Endothelial cell of hepatic sinusoid (primary cell): Measurements from ENCODE around the gene TUBA1B.

Experiments used
- in situ Hi-C: cut with HindIII; loops from 2 replicates; pipeline ENCODE4 v1.10.0; 2017; ENCODE audit warnings: low sequenced_read_pairs

TUBA1B gene

GRCh38 chr12:49127971-49128370 is 3.2 kb downstream of the TUBA1B start:
- in situ Hi-C loops = loop anchor here (5.0 to 10.0 kb wide), 2 partner anchors 63 to 109 kb away; partner anchors contain the start of genes KMT2D and RHEBL1

GRCh38 chr12:49126852-49127763 is 4.1 kb downstream of the TUBA1B start:
- in situ Hi-C loops = loop anchor here (5.0 to 10.0 kb wide), 2 partner anchors 62 to 110 kb away; partner anchors contain the start of genes KMT2D and RHEBL1

- in situ Hi-C loops = loop anchor here (10.0 kb wide), 1 partner anchor 56 kb away; the partner anchor contains the start of genes KMT2D and RHEBL1
Measured at GRCh38 chr12:49121047-49121696, 10.0 kb downstream of the TUBA1B start.

GRCh38 chr12:49111206-49111605 is 20.0 kb downstream of the TUBA1B start:
- in situ Hi-C loops = no loop called here

- in situ Hi-C loops = no loop called here
Measured at GRCh38 chr12:49110464-49111155, 20.6 kb downstream of the TUBA1B start, which contains the start of gene LMBR1L. LMBR1L (minus strand) TSS chr12:49110847; CDS start chr12:49110555, 292 bp downstream.

GRCh38 chr12:49109641-49110463 is 21.3 kb downstream of the TUBA1B start:
- in situ Hi-C loops = no loop called here

- in situ Hi-C loops = no loop called here
Measured at GRCh38 chr12:49108958-49109404, 22.2 kb downstream of the TUBA1B start.

GRCh38 chr12:49105504-49106084 is 25.6 kb downstream of the TUBA1B start:
- in situ Hi-C loops = no loop called here

- in situ Hi-C loops = no loop called here
Measured at GRCh38 chr12:49104822-49105221, 26.4 kb downstream of the TUBA1B start.

- in situ Hi-C loops = no loop called here
Measured at GRCh38 chr12:49100380-49100779, 30.8 kb downstream of the TUBA1B start.

- in situ Hi-C loops = no loop called here
Measured at GRCh38 chr12:49098703-49099102, 32.5 kb downstream of the TUBA1B start.

- in situ Hi-C loops = no loop called here
Measured at GRCh38 chr12:49098035-49098451, 33.2 kb downstream of the TUBA1B start.

- in situ Hi-C loops = no loop called here
Measured at GRCh38 chr12:49097381-49097780, 33.8 kb downstream of the TUBA1B start.

GRCh38 chr12:49094975-49095365 is 36.2 kb downstream of the TUBA1B start:
- in situ Hi-C loops = no loop called here

- in situ Hi-C loops = no loop called here
Measured at GRCh38 chr12:49094160-49094974, 36.8 kb downstream of the TUBA1B start, which contains the start of gene DHH. DHH (minus strand) TSS chr12:49094801; CDS start chr12:49094512, 289 bp downstream.

- in situ Hi-C loops = no loop called here
Measured at GRCh38 chr12:49093792-49094159, 37.4 kb downstream of the TUBA1B start.

GRCh38 chr12:49092816-49093406 is 38.3 kb downstream of the TUBA1B start:
- in situ Hi-C loops = no loop called here

GRCh38 chr12:49092086-49092815 is 38.9 kb downstream of the TUBA1B start:
- in situ Hi-C loops = no loop called here
